T-helper 1 cell treated with Interleukin-12 subunit alpha and Interleukin-12 subunit beta and Interleukin-4 antibody, amounts not matched to agents 30 ng/mL and 1 ng/mL, for 36 hours (primary cell): ENCODE data around the gene MLKL. TPM values are rescaled to one million over a fixed set of nuclear protein-coding genes. Genes with fewer than 3 reads are reported as not detected.
"Not testable (repeated sequence)": the region's sequence is repeated elsewhere in the genome, so short reads cannot be mapped to it uniquely, and the experiment has no call there.

Experiments
- intact Hi-C: fragments of 100-400 bp; cut with micrococcal nuclease; formaldehyde crosslinking; loops from one replicate; pipeline ENCODE4 v1.15.1; 2024
- total RNA-seq: library from RNA; stranded (reverse); gene quantifications from 2 replicates; pipeline ENCODE4 v1.2.3, GENCODE V29; 2022

MLKL gene
- total RNA-seq, 1 donor from 2014 or later: 34.9 TPM

DNA sequence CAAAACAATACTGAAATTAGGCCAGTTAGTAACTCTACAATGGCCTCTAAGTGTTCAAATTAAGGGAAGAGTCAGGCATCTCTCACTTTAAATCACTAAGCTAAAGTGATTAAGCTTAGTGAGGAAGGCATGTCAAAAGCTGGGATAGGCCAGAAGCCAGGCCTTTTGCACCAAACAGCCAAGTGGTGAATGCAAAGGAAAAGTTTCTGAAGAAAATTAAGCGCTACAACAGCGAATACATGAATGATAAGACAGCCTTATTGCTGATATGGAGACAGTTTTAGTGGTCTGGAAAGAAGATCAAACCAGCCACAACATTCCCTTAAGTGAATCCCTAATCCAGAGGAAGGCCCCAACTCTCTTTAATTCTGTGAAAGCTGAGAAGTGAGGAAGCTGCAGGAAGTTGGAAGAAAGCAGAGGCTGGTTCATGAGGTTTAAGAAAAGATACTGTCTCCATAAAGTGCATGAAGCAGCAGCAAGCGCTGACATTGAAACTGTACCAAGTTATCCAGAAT lies 46.1 kb downstream of the MLKL start:
- intact Hi-C loops: no loop called here

DNA sequence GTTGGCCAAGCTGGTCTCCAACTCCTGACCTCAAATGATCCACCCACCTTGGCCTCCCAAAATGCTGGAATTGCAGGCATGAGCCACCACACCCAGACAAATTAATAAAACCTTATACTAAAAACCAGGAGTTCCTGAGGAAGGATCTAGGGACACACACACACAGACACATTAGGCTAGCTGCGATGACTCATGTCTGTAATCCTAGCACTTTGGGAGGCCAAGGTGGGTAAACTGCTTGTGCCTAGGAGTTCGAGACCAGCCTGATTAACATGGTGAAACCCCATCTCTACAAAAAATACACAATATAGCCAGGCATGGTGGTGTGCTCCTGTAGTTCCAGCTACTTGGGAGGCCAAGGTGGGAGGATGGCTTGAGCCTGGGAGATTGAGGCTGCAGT lies 47.8 kb downstream of the MLKL start:
- intact Hi-C loops: not testable (repeated sequence)

DNA sequence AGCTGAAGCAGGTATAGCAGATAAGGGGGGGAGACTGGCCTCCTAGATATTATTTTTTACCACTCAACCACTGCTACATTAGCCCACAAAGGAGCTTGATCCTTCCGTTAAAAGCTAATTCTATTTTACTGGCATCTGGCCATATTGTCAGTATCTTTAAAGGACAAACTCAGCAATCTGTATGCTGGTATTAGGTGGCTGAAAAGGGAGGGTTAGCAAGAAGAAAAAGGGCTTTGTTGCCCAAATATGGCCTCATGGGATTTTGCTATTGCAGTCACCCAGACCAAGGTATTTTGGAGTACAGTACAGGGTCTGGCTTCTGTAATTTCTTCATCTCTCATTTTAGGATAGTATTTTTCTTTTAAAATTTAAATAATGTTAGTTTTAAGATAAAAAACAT lies 48.4 kb downstream of the MLKL start:
- intact Hi-C loops: no loop called here

DNA sequence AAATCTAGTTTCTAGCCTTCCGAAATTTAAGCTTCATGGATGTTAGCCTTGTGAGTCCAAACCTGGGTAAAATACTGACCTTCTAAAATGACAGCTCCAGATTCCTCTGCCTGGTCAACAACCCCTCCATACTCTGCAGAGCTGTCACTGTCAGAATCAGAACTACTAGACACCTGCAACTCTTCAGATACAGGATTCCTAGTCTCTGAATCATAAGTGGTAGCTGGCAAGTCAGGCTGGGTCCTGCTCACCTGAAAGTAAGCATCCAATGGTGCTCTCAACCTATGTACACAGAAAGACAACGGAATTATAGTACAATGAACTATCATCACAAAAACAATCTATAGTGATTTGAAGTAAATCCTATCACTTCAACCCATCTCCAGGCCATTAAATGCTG lies 48.8 kb downstream of the MLKL start:
- intact Hi-C loops: no loop called here

DNA sequence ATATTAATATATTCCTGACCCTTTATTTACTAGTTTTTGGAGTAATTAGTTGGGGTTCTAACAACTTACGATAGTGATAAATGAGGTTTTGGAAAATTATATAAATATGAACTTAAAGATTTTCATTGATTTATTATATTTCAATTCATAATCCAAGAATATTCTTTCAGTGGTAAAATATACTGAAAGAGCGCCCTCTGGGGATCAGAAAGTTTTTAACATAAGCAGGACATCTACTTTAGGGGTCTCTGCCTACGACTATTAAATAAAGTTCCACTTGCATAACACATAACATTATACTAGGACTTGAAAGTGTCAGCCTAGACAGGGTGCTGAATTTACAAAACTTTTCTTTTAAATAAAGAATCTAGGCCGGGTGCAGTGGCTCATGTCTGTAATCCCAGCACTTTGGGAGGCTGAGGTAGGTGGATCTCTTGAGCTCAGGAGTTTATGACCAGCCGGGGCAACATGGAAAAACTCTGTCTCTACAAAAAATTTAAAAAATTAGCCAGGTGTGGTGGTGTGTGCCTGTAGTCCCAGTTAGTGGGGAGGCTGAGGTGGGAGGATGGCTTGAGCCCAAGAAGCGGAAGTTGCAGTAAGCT lies 49.6 kb downstream of the MLKL start:
- intact Hi-C loops: no loop called here

DNA sequence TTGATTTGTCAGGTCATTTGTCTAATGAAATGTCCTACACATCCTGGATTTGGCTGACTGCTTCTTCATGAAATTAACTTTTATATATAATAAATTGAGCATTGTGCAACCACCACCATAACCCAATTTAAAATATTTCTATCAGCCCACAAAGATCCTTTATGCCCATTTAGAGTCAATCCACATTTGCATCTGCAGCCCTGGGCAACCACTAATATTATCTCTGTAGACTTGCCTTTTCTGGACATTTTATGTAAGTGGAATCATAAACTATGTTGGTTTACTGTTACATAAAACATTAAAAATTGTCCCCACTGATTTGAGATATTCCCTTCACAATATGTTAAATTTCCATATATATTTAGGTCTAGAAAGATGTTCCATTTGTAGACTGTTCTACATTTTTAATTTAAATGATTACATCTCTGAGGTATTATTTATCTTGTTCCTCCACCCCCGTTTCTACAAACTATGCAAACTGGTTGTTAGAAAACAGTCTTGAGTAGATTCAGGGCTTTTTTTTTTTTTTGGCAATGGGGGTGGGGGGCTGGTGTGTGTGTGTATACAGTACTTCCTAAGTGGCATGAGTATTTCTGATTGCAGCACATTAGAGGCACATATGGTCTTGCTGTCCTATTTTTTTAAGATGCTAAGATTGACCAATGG lies 50.7 kb downstream of the MLKL start:
- intact Hi-C loops: no loop called here

DNA sequence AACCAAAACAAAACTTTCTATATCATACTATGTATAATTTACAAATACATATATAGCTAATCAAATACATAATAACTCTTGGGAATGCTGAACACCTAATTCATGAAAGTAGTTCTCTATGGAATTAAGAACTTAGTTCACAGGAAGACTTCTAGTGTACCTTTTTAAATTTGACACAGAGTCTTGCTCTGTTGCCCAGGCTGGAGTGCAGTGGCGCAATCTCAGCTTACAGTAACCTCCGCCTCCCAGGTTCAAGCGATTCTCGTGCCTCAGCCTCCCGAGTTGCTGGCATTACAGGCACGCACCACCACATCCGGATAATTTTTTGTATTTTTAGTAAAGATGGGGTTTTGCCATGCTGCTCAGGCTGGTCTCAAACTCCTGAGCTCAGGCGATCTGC lies 58.7 kb downstream of the MLKL start:
- intact Hi-C loops: no loop called here

DNA sequence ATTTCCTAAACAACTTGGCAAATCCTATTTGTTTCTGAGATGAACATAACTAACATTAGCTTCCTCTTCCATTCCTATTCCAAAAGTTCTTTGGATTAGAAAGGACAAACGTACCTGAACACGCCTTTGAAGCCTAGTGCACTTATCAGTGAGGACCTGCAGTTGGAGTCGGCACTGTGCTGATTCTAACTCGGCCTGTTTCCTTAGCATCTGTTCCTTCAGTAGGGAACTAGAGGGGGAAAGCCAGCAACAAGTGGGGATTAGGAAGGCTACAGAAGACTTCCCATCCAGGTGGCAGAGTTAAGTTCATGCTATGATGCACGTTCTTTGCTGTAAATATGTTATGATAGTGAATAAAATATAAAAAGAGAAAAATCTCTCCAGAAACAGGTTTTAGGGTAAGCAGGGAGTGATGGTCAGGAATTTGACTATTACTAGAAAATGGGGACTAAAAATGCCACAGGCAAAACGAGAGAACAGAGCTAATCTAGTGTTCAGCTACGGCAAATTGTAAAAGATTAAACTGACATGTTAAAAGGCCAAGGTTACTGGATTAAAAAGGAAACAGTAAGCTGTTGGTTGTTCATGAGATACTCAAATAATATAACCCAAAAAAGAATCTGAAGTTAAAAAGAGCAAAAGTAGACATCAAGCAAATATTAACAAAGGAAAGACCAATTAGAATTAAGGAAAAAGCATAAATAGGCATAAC lies 62.8 kb downstream of the MLKL start:
- intact Hi-C loops: no loop called here

DNA sequence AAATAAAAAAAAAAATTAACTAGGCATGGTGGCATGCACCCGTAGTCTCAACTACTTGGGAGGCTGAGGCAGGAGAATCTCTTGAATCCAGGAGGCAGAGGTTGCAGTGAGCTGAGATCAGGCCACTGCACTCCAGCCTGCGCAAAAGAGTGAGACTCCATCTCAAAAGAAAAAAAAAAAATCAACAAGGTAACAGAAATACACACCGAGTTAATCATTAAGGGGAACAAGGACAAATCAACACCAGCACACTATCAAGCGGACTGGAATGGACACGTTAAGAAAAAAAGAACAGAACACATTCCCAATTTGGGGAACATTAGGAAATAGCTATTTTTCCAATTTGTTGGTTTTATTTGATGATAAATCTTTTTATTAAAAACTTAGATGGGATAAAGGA lies 65.4 kb downstream of the MLKL start:
- intact Hi-C loops: no loop called here

DNA sequence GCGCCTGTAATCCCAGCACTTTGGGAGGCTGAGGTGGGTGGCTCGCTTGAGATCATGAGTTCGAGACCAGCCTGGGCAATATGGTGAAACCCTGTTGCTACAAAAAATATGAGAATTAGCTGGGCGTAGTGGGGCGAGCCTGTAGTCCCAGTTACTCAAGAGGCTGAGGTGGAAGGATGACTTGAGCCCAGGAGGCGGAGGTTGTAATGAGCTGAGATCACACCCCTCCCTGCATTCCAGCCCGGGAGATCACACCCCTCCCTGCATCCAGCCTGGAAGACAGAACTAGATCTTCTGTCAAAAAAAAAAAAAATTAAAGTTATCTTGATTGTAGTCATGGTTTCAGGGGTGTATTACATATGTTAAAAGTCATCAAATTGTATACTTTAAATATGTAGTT lies 67.0 kb downstream of the MLKL start:
- intact Hi-C loops: no loop called here

DNA sequence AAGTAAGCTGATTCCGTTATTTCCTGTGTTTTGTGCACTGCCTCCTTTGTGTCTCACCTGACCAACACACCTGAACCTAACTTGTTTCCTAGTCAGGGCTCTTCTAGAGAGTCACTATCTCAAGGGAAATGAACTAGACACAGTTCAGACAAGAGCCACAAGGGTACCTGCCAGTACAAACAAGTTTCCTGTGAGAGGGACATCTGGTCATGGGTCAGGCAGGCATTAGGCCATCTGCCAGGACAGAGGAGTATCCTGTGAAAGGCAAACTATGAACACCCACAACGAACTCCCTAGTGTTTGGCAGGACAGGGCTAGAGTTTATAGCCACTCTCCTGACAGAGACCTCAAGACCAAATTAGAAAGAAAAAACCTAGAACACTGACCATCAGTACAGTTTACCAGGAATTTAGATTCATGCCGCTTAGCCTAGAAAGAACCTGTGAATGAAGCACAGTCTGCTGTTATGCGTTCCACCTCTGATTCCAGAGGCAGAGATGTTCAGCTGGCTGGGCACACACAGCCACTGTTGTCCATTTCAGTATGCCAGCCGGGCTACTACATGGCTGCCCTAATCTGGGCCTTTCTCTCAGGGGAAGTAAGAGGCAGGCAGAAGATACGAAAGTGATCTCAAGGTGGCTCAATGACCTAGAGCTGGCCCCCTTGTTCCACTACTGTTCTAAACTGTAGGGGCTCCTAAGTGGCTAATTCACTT lies 73.0 kb downstream of the MLKL start:
- intact Hi-C loops: no loop called here

DNA sequence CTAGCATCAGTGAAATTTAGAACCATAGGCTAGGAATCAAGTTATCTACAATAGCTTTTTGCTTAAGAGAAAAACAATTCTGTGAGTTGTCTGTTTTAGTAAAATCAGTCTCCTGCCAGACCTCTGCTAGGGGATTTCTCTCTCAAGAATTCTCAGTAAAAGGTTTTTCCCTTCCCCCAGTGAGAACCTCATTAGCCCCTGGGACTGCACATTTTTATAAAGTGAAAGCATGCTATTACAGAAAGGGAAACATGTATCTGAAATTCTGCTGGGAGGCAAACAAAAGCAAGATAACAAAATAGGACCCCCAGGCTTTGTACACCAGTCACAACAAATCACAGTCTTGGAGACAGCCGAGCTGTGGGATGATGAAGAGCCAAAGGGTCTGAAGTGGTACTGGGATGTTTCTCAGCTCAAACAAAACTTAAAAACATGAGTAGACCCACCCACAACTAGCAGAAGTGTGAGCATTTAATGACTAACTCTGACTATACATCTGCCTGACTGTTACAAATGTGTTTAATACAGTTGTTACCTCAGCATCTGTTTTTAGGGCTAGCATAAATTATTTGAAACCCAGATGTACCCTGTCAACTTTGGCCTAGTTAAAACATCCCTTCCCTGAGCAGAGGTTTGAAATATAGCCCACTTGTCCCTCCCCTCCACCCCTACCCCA lies 73.8 kb downstream of the MLKL start:
- intact Hi-C loops: no loop called here

DNA sequence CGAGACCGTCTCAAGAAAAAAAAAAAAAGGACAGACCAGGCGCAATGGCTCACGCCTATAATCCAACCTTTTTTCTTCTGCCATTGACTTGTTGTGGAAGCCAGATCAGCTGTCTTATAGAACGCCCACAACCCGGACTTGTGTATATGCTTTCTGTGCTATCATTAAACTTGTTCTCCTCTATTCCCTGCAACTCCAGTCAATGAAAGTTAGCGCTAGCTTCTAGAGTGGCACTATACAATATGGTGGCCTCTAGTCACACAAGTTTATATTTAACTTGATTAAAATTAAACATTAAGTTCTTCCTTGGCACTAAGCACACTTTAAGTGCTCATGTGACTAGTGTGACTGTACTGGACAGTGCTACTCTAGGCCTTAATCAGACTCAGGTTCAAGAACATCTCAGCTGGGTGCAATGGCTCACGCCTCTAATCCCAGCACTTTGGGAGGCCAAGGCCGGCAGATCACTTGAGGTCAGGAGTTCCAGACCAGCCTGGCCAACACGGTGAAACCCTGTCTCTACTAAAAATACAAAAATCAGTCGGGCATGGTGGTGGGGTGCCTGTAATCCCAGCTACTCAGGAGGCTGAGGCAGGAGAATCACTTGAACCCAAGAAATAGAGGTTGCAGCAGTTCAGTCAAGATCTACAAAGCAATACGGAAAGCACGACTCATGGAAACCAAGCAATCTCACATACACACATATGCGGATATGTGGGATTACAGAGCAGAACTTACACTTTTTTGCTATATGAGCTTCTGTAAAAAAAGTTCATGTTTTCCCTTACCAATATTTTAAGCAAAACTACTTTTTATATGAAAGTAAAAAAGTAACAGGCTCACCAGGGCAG lies 74.9 kb downstream of the MLKL start:
- intact Hi-C loops: no loop called here

DNA sequence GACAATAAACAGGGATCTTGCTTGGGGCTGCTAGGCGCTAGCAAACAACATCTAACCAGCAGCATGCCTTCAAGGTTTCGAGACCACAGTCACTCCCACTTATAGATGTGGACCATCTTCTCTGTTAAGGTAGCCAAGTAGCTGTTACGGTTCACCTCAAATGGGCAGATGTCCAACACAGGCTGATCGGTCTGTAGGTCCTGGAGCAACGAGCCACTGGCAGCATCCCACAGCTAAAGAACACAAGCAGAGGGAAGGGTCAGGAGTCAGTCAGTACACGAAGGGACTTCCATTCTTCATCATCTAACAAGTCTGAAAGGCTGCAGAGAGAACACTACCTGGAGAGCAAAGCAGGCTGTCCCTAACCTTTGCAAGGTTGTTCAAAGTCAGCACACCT lies 76.8 kb downstream of the MLKL start:
- intact Hi-C loops: loop anchor here (1.0 to 5.0 kb wide), 3 partner anchors 17 to 157 kb away; partner anchors contain the start of gene GLG1

DNA sequence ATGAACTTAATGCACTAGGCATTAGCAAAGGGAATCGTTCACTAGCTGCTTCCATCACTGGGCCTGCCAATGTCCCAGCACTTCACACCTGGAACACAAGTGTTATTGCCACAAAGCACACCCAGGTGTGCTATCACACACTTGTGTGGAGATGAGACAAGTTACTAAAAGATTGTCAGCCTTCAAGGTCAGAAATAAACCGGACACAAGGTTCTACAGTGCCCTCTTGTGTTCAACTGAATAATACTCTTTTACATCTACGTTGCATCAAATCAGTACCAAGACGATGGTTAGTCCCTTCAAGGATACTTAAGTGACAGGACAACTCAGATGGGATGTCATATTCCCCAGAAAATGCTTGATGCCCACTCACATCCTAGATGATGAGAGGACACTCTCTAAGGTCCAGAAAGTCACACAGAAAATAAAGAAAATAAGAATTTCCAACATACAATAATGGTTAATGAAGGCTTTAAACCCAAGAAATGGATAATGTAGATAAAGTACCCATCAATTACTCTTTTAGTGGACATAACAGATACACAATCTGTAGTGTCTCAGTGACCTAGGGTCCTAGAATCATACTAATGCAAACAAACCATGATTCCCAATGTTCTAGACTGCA lies 77.3 kb downstream of the MLKL start:
- intact Hi-C loops: loop anchor here (1.0 to 5.0 kb wide), 3 partner anchors 16 to 157 kb away; partner anchors contain the start of gene GLG1

DNA sequence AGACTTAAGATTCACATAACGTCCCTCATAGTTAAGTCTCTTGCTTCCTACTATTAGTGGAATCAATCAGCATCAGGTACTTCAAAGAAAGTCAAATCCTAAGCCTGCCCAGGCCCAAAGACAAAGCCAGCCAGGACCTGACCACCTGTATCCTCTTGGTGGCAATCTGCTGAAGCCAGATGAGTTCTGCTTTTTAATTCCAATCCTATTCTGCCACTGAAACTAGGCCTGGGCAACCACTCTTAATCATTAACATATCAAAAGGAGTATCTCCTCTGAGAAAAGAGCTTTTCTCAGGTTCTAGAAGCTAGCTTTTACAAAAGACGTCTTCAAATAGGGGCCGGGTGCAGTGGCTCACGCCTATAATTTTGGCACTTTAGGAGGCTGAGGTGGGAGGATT lies 78.7 kb downstream of the MLKL start:
- intact Hi-C loops: loop anchor here (2.0 to 5.0 kb wide), 2 partner anchors 120 to 155 kb away; no protein-coding TSS in a partner anchor
